Neural cell (in vitro differentiated cells): ENCODE data around the gene DGKQ. TPM values are rescaled to one million over a fixed set of nuclear protein-coding genes. Genes with fewer than 3 reads are reported as not detected.

Experiments used
- H2AFZ ChIP-seq: fragments of 200-600, 300-800 bp; sonication (generic), shearing (Covaris generic); 2 replicates; pipeline ENCODE4 v1.6.0; 2014; ENCODE audit warnings: low read depth, mild to moderate bottlenecking, antibody characterized with exemption, low read length, moderate library complexity
- H3F3A ChIP-seq: fragments of 200-600 bp; shearing (Covaris generic); 2 replicates; pipeline ENCODE4 v1.6.1; 2016; ENCODE audit warnings: mild to moderate bottlenecking, moderate library complexity, mixed read lengths, antibody characterized with exemption, low read length; ENCODE audit not compliant: insufficient read depth, poor library complexity, severe bottlenecking
- H3K27ac ChIP-seq: fragments of 200-600, 300-800 bp; sonication (generic), shearing (Covaris generic); 2 replicates; pipeline ENCODE4 v1.5.1; 2014; ENCODE audit warnings: mild to moderate bottlenecking, low read length, moderate library complexity
- H3K27me3 ChIP-seq: fragments of 300-800, 200-600 bp; sonication (generic), shearing (Covaris generic); 2 replicates; pipeline ENCODE4 v1.6.0; 2014; ENCODE audit warnings: mild to moderate bottlenecking, low read depth, low read length, moderate library complexity; ENCODE audit not compliant: insufficient read depth
- H3K36me3 ChIP-seq: fragments of 300-800, 200-600 bp; sonication (generic), shearing (Covaris generic); 2 replicates; pipeline ENCODE4 v1.5.1; 2014; ENCODE audit warnings: mild to moderate bottlenecking, antibody characterized with exemption, low read length, moderate library complexity; ENCODE audit not compliant: insufficient read depth
- H3K4me2 ChIP-seq: fragments of 300-800, 200-600 bp; sonication (generic), shearing (Covaris generic); 2 replicates; pipeline ENCODE4 v1.6.0; 2014; ENCODE audit warnings: mild to moderate bottlenecking, low read length
- H3K4me3 ChIP-seq: fragments of 300-800, 200-600 bp; sonication (generic), shearing (Covaris generic); 2 replicates; pipeline ENCODE4 v1.5.1; 2014; ENCODE audit warnings: mild to moderate bottlenecking, low read length, moderate library complexity
- H3K79me2 ChIP-seq: fragments of 200-600 bp; shearing (Covaris generic); replicated peaks from 2 replicates; pipeline ENCODE4 v1.6.0; 2014; ENCODE audit warnings: mild to moderate bottlenecking, low read length, moderate library complexity; ENCODE audit not compliant: insufficient read depth
- H3K9ac ChIP-seq: fragments of 300-800, 200-600 bp; sonication (generic), shearing (Covaris generic); 2 replicates; pipeline ENCODE4 v1.6.1; 2016; ENCODE audit warnings: mild to moderate bottlenecking, low read length, mixed read lengths
- H3K9me2 ChIP-seq: fragments of 200-600 bp; shearing (Covaris generic); 2 replicates; pipeline ENCODE4 v1.6.1; 2016; ENCODE audit warnings: mild to moderate bottlenecking, low read length, mixed read lengths; ENCODE audit not compliant: insufficient read depth
- H3K9me3 ChIP-seq: fragments of 200-600, 300-800 bp; sonication (generic), shearing (Covaris generic); 2 replicates; pipeline ENCODE4 v1.6.1; 2016; ENCODE audit warnings: mild to moderate bottlenecking, mixed run types, low read length, moderate library complexity, mixed read lengths
- H4K20me1 ChIP-seq: fragments of 200-600 bp; shearing (Covaris generic); 2 replicates; pipeline ENCODE4 v1.6.1; 2016; ENCODE audit warnings: mild to moderate bottlenecking, mixed run types; ENCODE audit not compliant: insufficient read depth
- CTCF ChIP-seq: fragments of 450-650 bp; IDR thresholded peaks from 2 replicates; pipeline ENCODE4 v1.5.1; 2014; ENCODE audit warnings: antibody characterized with exemption, mild to moderate bottlenecking, moderate library complexity; ENCODE audit not compliant: poor library complexity, severe bottlenecking
- EP300 ChIP-seq: fragments of 450-650 bp; conservative IDR thresholded peaks from 2 replicates; pipeline ENCODE4 v1.6.1; 2014; ENCODE audit warnings: antibody characterized with exemption, mild to moderate bottlenecking, moderate library complexity; ENCODE audit not compliant: poor library complexity, severe bottlenecking
- EZH2 ChIP-seq: fragments of 200-600, 300-800 bp; shearing (Covaris generic), sonication (generic); IDR thresholded peaks from 2 replicates; pipeline ENCODE4 v1.6.1; 2014; ENCODE audit warnings: antibody characterized with exemption, low read length, borderline replicate concordance, mild to moderate bottlenecking; ENCODE audit not compliant: insufficient read depth, poor library complexity, severe bottlenecking
- MXI1 ChIP-seq: fragments of 450-650 bp; conservative IDR thresholded peaks from 2 replicates; pipeline ENCODE4 v1.6.1; 2014; ENCODE audit warnings: antibody characterized with exemption, mild to moderate bottlenecking; ENCODE audit not compliant: poor library complexity, severe bottlenecking
- POLR2AphosphoS5 ChIP-seq: IDR thresholded peaks from 2 replicates; pipeline ENCODE4 v1.6.1; 2012
- RAD21 ChIP-seq: fragments of 450-650 bp; conservative IDR thresholded peaks from 2 replicates; pipeline ENCODE4 v1.6.1; 2014; ENCODE audit warnings: antibody characterized with exemption, mild to moderate bottlenecking, moderate library complexity
- REST ChIP-seq: IDR thresholded peaks from 2 replicates; pipeline ENCODE4 v1.6.1; 2012; ENCODE audit warnings: borderline replicate concordance
- SMC3 ChIP-seq: fragments of 450-650 bp; conservative IDR thresholded peaks from 2 replicates; pipeline ENCODE4 v1.6.1; 2014; ENCODE audit warnings: antibody characterized with exemption, mild to moderate bottlenecking, moderate library complexity; ENCODE audit not compliant: poor library complexity
- TAF1 ChIP-seq: IDR thresholded peaks from 2 replicates; pipeline ENCODE4 v1.6.1; 2012; ENCODE audit warnings: low read depth
- polyA plus RNA-seq: library from polyadenylated mRNA; depleted of rRNA; stranded (reverse); fragments of >200 nt; gene quantifications from 2 replicates; pipeline ENCODE4 v1.2.3, GENCODE V29; 2014

DGKQ gene
- polyA plus RNA-seq, 1 donor from 2014 or later = 32.4 TPM

GRCh38 chr4:909821-910220 is 63.5 kb downstream of the DGKQ start:
- Histone ChIP-seq H2AFZ (no peak overlapping the region), H3K9ac (no peak overlapping the region), H3K9me2 (no peaks in the 10 kb centered on the region), H3K4me2 (no peak overlapping the region), H3K4me3 (no peak overlapping the region), H3K36me3 (no peaks in the 10 kb centered on the region), H3K9me3 (no peaks in the 10 kb centered on the region), H4K20me1 (no peaks in the 10 kb centered on the region), H3K27ac (no peak overlapping the region), H3F3A (no peaks in the 10 kb centered on the region), H3K27me3 (no peaks in the 10 kb centered on the region), H3K79me2 (no peaks in the 10 kb centered on the region)
- TF ChIP-seq EP300 = no peak

- no peaks in the 10 kb centered on the region for H3K36me3 ChIP-seq
These were observed 64.2 kb downstream of the DGKQ start for GRCh38 chr4:909131-909571.

More at GRCh38 chr4:909131-909571, 64.2 kb downstream of the DGKQ start:
- Histone ChIP-seq H3K79me2 (no peaks in the 10 kb centered on the region), H3K9me3 (no peaks in the 10 kb centered on the region), H3K4me3 (no peak overlapping the region), H3K9ac (no peak overlapping the region), H4K20me1 (no peaks in the 10 kb centered on the region), H3K4me2 (no peak overlapping the region), H2AFZ (no peak overlapping the region), H3K27me3 (no peaks in the 10 kb centered on the region), H3K27ac (no peak overlapping the region), H3K9me2 (no peaks in the 10 kb centered on the region), H3F3A (no peaks in the 10 kb centered on the region)
- TF ChIP-seq TAF1 (no peak), REST (no peak), RAD21 (no peak), SMC3 (no peak), EZH2 (no peak), MXI1 (no peak), CTCF (no peak), EP300 (no peak), POLR2AphosphoS5 (no peak)

Other genes with a start within 250 kb of the DGKQ start
- 5.1 and 7.6 TPM in 2 replicates for gene CPLX1, start 147.4 kb downstream of the DGKQ start, polyA plus RNA-seq
- 58.8 and 66.0 TPM in 2 replicates for gene GAK, start 41.3 kb downstream of the DGKQ start, polyA plus RNA-seq
- 36.9 and 38.0 TPM in 2 replicates for gene TMEM175, start 41.1 kb downstream of the DGKQ start, polyA plus RNA-seq
- 11.8 and 12.7 TPM in 2 replicates for gene IDUA, start 13.5 kb upstream of the DGKQ start, polyA plus RNA-seq
- gene SLC26A1, start 19.8 kb upstream of the DGKQ start, polyA plus RNA-seq = 0.12 and 1.1 TPM in 2 replicates
- gene FGFRL1, start 38.1 kb upstream of the DGKQ start, polyA plus RNA-seq = 0.97 and 3.3 TPM in 2 replicates
- 0.30 and 1.5 TPM in 2 replicates for gene RNF212, start 140.0 kb upstream of the DGKQ start, polyA plus RNA-seq
- 0.57 and 0.78 TPM in 2 replicates for gene SPON2, start 199.0 kb upstream of the DGKQ start, polyA plus RNA-seq